ENCODE measurements around the gene RNF113B. TPM values are rescaled to one million over a fixed set of nuclear protein-coding genes. Genes with fewer than 3 reads are reported as not detected.
A peak's percentile ranks its signal among the peaks of the same experiment; 100 is the strongest.

The RNF113B gene
- total and polyA plus RNA-seq, 2 of the 13 experiments (the other 11 are each of a cell fraction or from before 2014, with no cell fraction given), result not detected

DNA sequence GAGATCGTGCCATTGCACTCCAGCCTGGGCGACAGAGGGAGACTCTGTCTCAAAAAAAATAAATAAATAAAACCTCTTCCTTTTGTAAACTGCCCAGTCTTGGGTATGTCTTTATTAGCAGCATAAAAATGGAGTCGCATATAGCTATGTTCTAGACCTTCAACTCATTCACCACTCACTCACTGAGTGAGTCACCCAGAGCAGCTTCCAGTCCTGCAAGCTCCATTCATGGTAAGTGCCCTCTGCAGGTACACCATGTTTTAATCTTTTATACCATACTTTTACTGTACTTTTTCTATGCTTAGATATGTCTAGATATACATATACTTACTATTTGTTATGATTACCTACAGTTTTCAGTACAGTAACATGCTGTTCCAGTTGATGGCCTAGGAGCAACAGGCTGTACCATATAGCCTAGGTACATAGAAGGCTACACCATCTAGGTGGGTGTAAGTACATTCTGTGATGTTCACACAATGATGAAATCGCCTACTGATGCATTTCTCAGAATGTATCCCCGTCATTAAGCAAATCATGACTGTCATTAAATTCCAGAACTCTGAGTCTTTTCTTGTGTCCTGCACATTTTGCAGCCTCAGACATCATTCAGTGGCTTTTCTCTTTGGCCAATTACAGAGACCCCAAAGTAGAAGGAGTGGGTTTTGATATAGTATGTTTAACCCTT lies 47.9 kb downstream of the RNF113B start:
- H2AFZ ChIP-seq (ENCODE audit: low read length), result no peak overlapping the region
- no peak for FAIRE-seq
- BruUV-seq (replicated peaks), result no TSS peak
- WGBS (ENCODE audit: low lambda C conversion rate), result 55% methylated on average over 5 of the region's 5 CpGs
- H3K4me3 ChIP-seq (replicated peaks in 1 of 3; ENCODE audit: insufficient read depth in 1 of 3, low read depth in 2 of 3, low read length in 3 of 3), result no peak overlapping the region
- TF ChIP-seq MAFF (IDR thresholded peaks at IDR 0.05; ENCODE audit: low read depth, low read length) (0 out of 2 replicates have a peak, but pooled peaks have one; percentile 2), ZNF761 (CRISPR knock-in tag; conservative IDR thresholded peaks at IDR 0.05) (no peak)
- H3K27me3 ChIP-seq (ENCODE audit: control insufficient read depth in 1 of 2, insufficient read depth in 2 of 2, low read length in 2 of 2), result peaks cover 1 to 10% of the 10 kb centered on the region in 2 experiments; a peak in 4 of 5 replicates
- no peak; the same call in 2 of the 3 replicates for ATAC-seq
- DNase-seq (ENCODE audit: low spot score), result no peak
- H3K9me3 ChIP-seq (ENCODE audit: low read length), result no peaks in the 10 kb centered on the region
- CTCF ChIA-PET (ENCODE audit: low intra/inter-chr PET ratio, low total read pairs), result no interaction called here
- no peak overlapping the region for H3K27ac ChIP-seq (ENCODE audit: extremely low read length, insufficient read depth, low read length)
- in situ Hi-C loops (cut with HindIII; ENCODE audit: extremely low pct_ligation_motif_present, low pct_unique_long_range_greater_than_20kb), result no loop called here
- peaks cover 15% of the 10 kb centered on the region for H3K4me1 ChIP-seq (ENCODE audit: insufficient read depth, low read length)
- no peaks in the 10 kb centered on the region for H3K36me3 ChIP-seq (replicated peaks in 1 of 2; ENCODE audit: control insufficient read depth in 1 of 2, insufficient read depth in 2 of 2, low read length in 2 of 2)
- POLR2A ChIA-PET, result no interaction called here
- intact Hi-C loops (cut with micrococcal nuclease; ENCODE audit: unreplicated experiment), result no loop called here
- no peaks in the 10 kb centered on the region for H4K20me1 ChIP-seq (ENCODE audit: insufficient read depth, low read length)
- no peak overlapping the region for H3K9ac ChIP-seq (ENCODE audit: insufficient read depth, low read depth, low read length)
- no peak overlapping the region for H3K4me2 ChIP-seq (ENCODE audit: low read depth, low read length)
- H3K79me2 ChIP-seq (ENCODE audit: insufficient read depth, low read length), result no peaks in the 10 kb centered on the region

Small RNA genes lying within 50 kb of the gene (microRNA-seq; reads per million reads assigned to microRNA genes)
- gene MIR3170, result 4.8 reads per million, percentile 31 among the genes with 10 or more reads in this experiment

Small RNA genes lying within 50 kb of the gene (small RNA-seq; reads per million reads assigned to genes)
- 0.10 to 23.2 (median 5.9) reads per million in 3 experiments for gene MIR3170 (ENCODE audit: insufficient read depth in 2 of 3, insufficient read length in 3 of 3, low read depth in 2 of 3, low replicate concordance in 1 of 3)

Other genes with a start within 250 kb of the RNF113B start
- 242 and 411 TPM in 2 replicates for gene IPO5, start 223.6 kb downstream of the RNF113B start, total RNA-seq (2016; rRNA removed; fragmentation: Illumina TruSeq; extraction: Trizol)
- 117 and 155 TPM in 2 replicates for gene IPO5, start 223.6 kb downstream of the RNF113B start, polyA plus RNA-seq (2011; rRNA removed)
- gene FARP1, start 34.2 kb downstream of the RNF113B start, total RNA-seq (2016; rRNA removed; fragmentation: Illumina TruSeq; extraction: Trizol), result 70.1 and 70.6 TPM in 2 replicates
- gene FARP1, start 34.2 kb downstream of the RNF113B start, polyA plus RNA-seq (2011; rRNA removed), result 109 and 126 TPM in 2 replicates